NCI-H2107 treated with DMSO at 0.1 percent for 48 hours (cell line): Measurements from ENCODE around the gene RALGPS1.

Experiments used
- DNase-seq: peaks from one replicate; lab custom pipeline; 2025; ENCODE audit not compliant: unreplicated experiment; lab: John Stamatoyannopoulos, UW

RALGPS1 gene

GRCh38 chr9:126904586-126904985 is 10.0 kb upstream of the RALGPS1 start:
- no peak for DNase-seq

GRCh38 chr9:126906091-126906490 is 8.5 kb upstream of the RALGPS1 start:
- no peak for DNase-seq

- no peak for DNase-seq
Measured at GRCh38 chr9:126907058-126907457, 7.5 kb upstream of the RALGPS1 start.

GRCh38 chr9:126915281-126915816 is 767 bp downstream of the RALGPS1 start:
- peak; percentile 56 for DNase-seq

- no peak for DNase-seq
Measured at GRCh38 chr9:126915846-126916543, 1.4 kb downstream of the RALGPS1 start.

GRCh38 chr9:126916909-126917308 is 2.3 kb downstream of the RALGPS1 start:
- DNase-seq, result no peak

GRCh38 chr9:126919193-126919592 is 4.6 kb downstream of the RALGPS1 start:
- no peak for DNase-seq

- DNase-seq, result no peak
Measured at GRCh38 chr9:126925876-126926275, 11.3 kb downstream of the RALGPS1 start.

GRCh38 chr9:126926364-126926763 is 11.8 kb downstream of the RALGPS1 start:
- no peak for DNase-seq

GRCh38 chr9:126927419-126927818 is 12.8 kb downstream of the RALGPS1 start:
- peak; percentile 63 for DNase-seq

GRCh38 chr9:126932871-126933321 is 18.3 kb downstream of the RALGPS1 start:
- no peak for DNase-seq

- DNase-seq, result no peak
Measured at GRCh38 chr9:126933334-126933980, 18.9 kb downstream of the RALGPS1 start.

- DNase-seq, result no peak
Measured at GRCh38 chr9:126934441-126934840, 19.9 kb downstream of the RALGPS1 start.

- DNase-seq, result no peak
Measured at GRCh38 chr9:126935630-126936029, 21.0 kb downstream of the RALGPS1 start.

- DNase-seq, result no peak
Measured at GRCh38 chr9:126937444-126937843, 22.9 kb downstream of the RALGPS1 start.

- DNase-seq, result no peak
Measured at GRCh38 chr9:126938327-126938726, 23.7 kb downstream of the RALGPS1 start.

- DNase-seq, result no peak
Measured at GRCh38 chr9:126939821-126940221, 25.2 kb downstream of the RALGPS1 start.

- DNase-seq, result no peak
Measured at GRCh38 chr9:126942399-126942798, 27.8 kb downstream of the RALGPS1 start.

- DNase-seq, result no peak
Measured at GRCh38 chr9:126945682-126946081, 31.1 kb downstream of the RALGPS1 start.

GRCh38 chr9:126947529-126947928 is 32.9 kb downstream of the RALGPS1 start:
- DNase-seq, result no peak

- no peak for DNase-seq
Measured at GRCh38 chr9:126952205-126952977, 37.8 kb downstream of the RALGPS1 start.
